ENCODE results near the gene NHLRC2. TPM values are rescaled to one million over a fixed set of nuclear protein-coding genes. Genes with fewer than 3 reads are reported as not detected.
"Not testable (repeated sequence)": the region's sequence is repeated elsewhere in the genome, so short reads cannot be mapped to it uniquely, and the experiment has no call there.

Gene NHLRC2
- polyA plus RNA-seq, 3 donors = 17.5 to 26.9 (median 20.9) TPM

- DNase-seq (ENCODE audit: extremely low read depth in 1 of 11, low read depth in 9 of 11, low spot score in 4 of 11) = no peak
Measured at GRCh38 chr10:113924664-113925063, 70.2 kb downstream of the NHLRC2 start.

GRCh38 chr10:113927440-113927839, 73.0 kb downstream of the NHLRC2 start:
- no peak for DNase-seq (ENCODE audit: extremely low read depth in 1 of 11, low read depth in 9 of 11, low spot score in 4 of 11)

- no peak for DNase-seq (ENCODE audit: extremely low read depth in 1 of 11, low read depth in 9 of 11, low spot score in 4 of 11)
Measured at GRCh38 chr10:113928830-113929229, 74.4 kb downstream of the NHLRC2 start.

- DNase-seq (ENCODE audit: extremely low read depth in 1 of 11, low read depth in 9 of 11, low spot score in 4 of 11) = no peak
Measured at GRCh38 chr10:113929522-113929921, 75.1 kb downstream of the NHLRC2 start.

GRCh38 chr10:113930482-113931057, 76.1 kb downstream of the NHLRC2 start:
- no peak for DNase-seq (ENCODE audit: extremely low read depth in 1 of 11, low read depth in 9 of 11, low spot score in 4 of 11)

- DNase-seq (ENCODE audit: extremely low read depth in 1 of 11, low read depth in 9 of 11, low spot score in 4 of 11) = no peak
Measured at GRCh38 chr10:113932854-113933253, 78.4 kb downstream of the NHLRC2 start.

- no peak for DNase-seq (ENCODE audit: extremely low read depth in 1 of 11, low read depth in 9 of 11, low spot score in 4 of 11)
Measured at GRCh38 chr10:113933894-113934532, 79.6 kb downstream of the NHLRC2 start.

GRCh38 chr10:113937258-113937657, 82.8 kb downstream of the NHLRC2 start:
- no peak for DNase-seq (ENCODE audit: extremely low read depth in 1 of 11, low read depth in 9 of 11, low spot score in 4 of 11)

- DNase-seq (ENCODE audit: extremely low read depth in 1 of 11, low read depth in 9 of 11, low spot score in 4 of 11) = no peak
Measured at GRCh38 chr10:113937756-113938155, 83.3 kb downstream of the NHLRC2 start.

- DNase-seq (ENCODE audit: extremely low read depth in 1 of 11, low read depth in 9 of 11, low spot score in 4 of 11) = no peak
Measured at GRCh38 chr10:113939212-113939860, 84.9 kb downstream of the NHLRC2 start.

- DNase-seq (ENCODE audit: extremely low read depth in 1 of 11, low read depth in 9 of 11, low spot score in 4 of 11) = no peak
Measured at GRCh38 chr10:113941140-113941539, 86.7 kb downstream of the NHLRC2 start.

- DNase-seq (ENCODE audit: extremely low read depth in 1 of 11, low read depth in 9 of 11, low spot score in 4 of 11) = not testable (repeated sequence)
Measured at GRCh38 chr10:113943196-113943595, 88.7 kb downstream of the NHLRC2 start.

- DNase-seq (ENCODE audit: extremely low read depth in 1 of 11, low read depth in 9 of 11, low spot score in 4 of 11) = no peak
Measured at GRCh38 chr10:113945075-113945686, 90.7 kb downstream of the NHLRC2 start.

GRCh38 chr10:113945687-113946085, 91.2 kb downstream of the NHLRC2 start:
- DNase-seq (ENCODE audit: extremely low read depth in 1 of 11, low read depth in 9 of 11, low spot score in 4 of 11) = no peak

- peak in 3 of 11 donors; percentile 6 to 17 (median 10) for DNase-seq (ENCODE audit: extremely low read depth in 1 of 11, low read depth in 9 of 11, low spot score in 4 of 11)
Measured at GRCh38 chr10:113947184-113948041, 93.0 kb downstream of the NHLRC2 start.

- DNase-seq (ENCODE audit: extremely low read depth in 1 of 11, low read depth in 9 of 11, low spot score in 4 of 11) = no peak
Measured at GRCh38 chr10:113948048-113948447, 93.6 kb downstream of the NHLRC2 start.

GRCh38 chr10:113950268-113950667, 95.8 kb downstream of the NHLRC2 start:
- DNase-seq (ENCODE audit: extremely low read depth in 1 of 11, low read depth in 9 of 11, low spot score in 4 of 11) = no peak

GRCh38 chr10:113953505-113954272, 99.2 kb downstream of the NHLRC2 start:
- DNase-seq (ENCODE audit: extremely low read depth in 1 of 11, low read depth in 9 of 11, low spot score in 4 of 11) = no peak

GRCh38 chr10:113954409-113954808, 99.9 kb downstream of the NHLRC2 start:
- no peak for DNase-seq (ENCODE audit: extremely low read depth in 1 of 11, low read depth in 9 of 11, low spot score in 4 of 11)

All from renal cortex interstitium (tissue), 11 donors.